Esophagus muscularis mucosa (tissue), 4 donors: ENCODE measurements around the gene ANXA5. TPM values are rescaled to one million over a fixed set of nuclear protein-coding genes. Genes with fewer than 3 reads are reported as not detected.

ENCODE experiments used
- DNase-seq: peaks from one replicate; pipeline ENCODE4 v3.0.0-alpha.2; 2017; ENCODE audit errors: extremely low spot score
- H3K27ac ChIP-seq, 4 donors: fragments of 200-600 bp; sonication (generic); replicated peaks in 1 of 4; 1 replicate in 3 of 4; 2 replicates in 1 of 4; pipeline ENCODE4 v1.5.1; 2016 to 2019; ENCODE audit warnings: mild to moderate bottlenecking in 1 of 4
- H3K27me3 ChIP-seq, 4 donors: fragments of 200-600 bp; sonication (generic); one replicate each; pipeline versions ENCODE4 v1.5.1 to v1.6.0; 2016 to 2019
- H3K36me3 ChIP-seq, 4 donors: fragments of 200-600 bp; sonication (generic); one replicate each; pipeline ENCODE4 v1.5.1; 2016 to 2019
- H3K4me1 ChIP-seq, 4 donors: fragments of 200-600 bp; sonication (generic); one replicate each; pipeline ENCODE4 v1.5.1; 2016 to 2019
- H3K4me3 ChIP-seq, 4 donors: fragments of 200-600 bp; sonication (generic); 1 replicate in 2 of 4; 2 replicates in 2 of 4; pipeline ENCODE4 v1.5.1; 2016 to 2019; ENCODE audit warnings: mild to moderate bottlenecking in 4 of 4, moderate library complexity in 1 of 4
- H3K9me3 ChIP-seq, 4 donors: fragments of 200-600 bp; sonication (generic); 1 replicate in 3 of 4; 2 replicates in 1 of 4; pipeline ENCODE4 v1.5.1; 2016 to 2019
- EP300 ChIP-seq: sonication (generic); formaldehyde crosslinking; IDR thresholded peaks from one replicate; pipeline ENCODE4 v1.6.1; 2017; ENCODE audit warnings: antibody characterized with exemption
- POLR2A ChIP-seq: fragments of 450-650 bp; IDR thresholded peaks from one replicate; pipeline ENCODE4 v1.6.1; 2017; ENCODE audit warnings: antibody characterized with exemption, moderate library complexity, mild to moderate bottlenecking, low read depth
- POLR2AphosphoS5 ChIP-seq, 2 donors: sonication (generic); formaldehyde crosslinking; IDR thresholded peaks; one replicate each; pipeline ENCODE4 v1.6.1; 2017; ENCODE audit warnings: antibody characterized with exemption in 2 of 2
- WGBS: methylation state at CpG from one replicate; pipeline ENCODE4 v1.1.5; 2018; 5-methylcytosine and 5-hydroxymethylcytosine counted together
- intact Hi-C: fragments of 100-400 bp; cut with DNase I; formaldehyde crosslinking; loops from one replicate; pipeline ENCODE4 v1.15.1; 2023
- total RNA-seq, 4 donors: library from RNA; depleted of rRNA; stranded (reverse); fragments of >200 nt; gene quantifications; one replicate each; pipeline versions ENCODE4 v1.1.0 to v1.2.1, GENCODE V29; 2016
- TF ChIP-seq, protein P1 (sequence below), 3 experiments: fragments of 200-600 bp in 2 of 3; fragments of 450-650 bp in 1 of 3; sonication (generic) in 2 of 3; IDR thresholded peaks; one replicate each; pipeline ENCODE4 v1.5.1; 2017 to 2019; ENCODE audit warnings: antibody characterized with exemption in 3 of 3, mild to moderate bottlenecking in 2 of 3, moderate library complexity in 1 of 3

Gene ANXA5
- total RNA-seq, 4 donors from 2014 or later = 242 to 338 (median 270) TPM

DNA sequence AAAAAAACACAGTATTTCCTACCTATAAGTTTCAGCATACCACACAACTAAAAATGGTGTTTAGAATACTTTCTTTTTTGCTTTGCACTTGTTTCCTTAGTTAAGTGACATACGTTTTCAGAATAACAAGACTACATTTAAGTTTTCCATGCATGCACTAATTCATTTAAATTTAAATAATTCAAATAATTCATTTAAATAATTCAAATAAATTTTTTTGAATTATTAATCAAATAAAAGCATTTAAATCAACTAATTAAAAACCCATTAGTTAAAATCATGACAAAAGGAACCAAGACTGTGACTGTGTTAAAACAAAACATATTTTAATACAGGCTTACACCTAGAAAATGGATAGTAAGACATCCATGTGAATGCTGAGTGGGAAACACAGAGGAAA is 12.8 kb downstream of the ANXA5 start:
- WGBS = 79% methylated on average over 1 of the region's 1 CpG
- Histone ChIP-seq H3K4me1 (peaks cover 11 to 23% (median 16%) of the 10 kb centered on the region in 4 donors), H3K27ac (no peak overlapping the region), H3K9me3 (no peaks in the 10 kb centered on the region), H3K36me3 (peaks cover 40 to 81% (median 58%) of the 10 kb centered on the region in 4 donors), H3K27me3 (no peaks in the 10 kb centered on the region), H3K4me3 (no peak overlapping the region)
- intact Hi-C loops = no loop called here
- no peak for DNase-seq
- no peak for TF ChIP-seq EP300
- TF ChIP-seq POLR2A = no peak
- TF ChIP-seq, protein P1, sequence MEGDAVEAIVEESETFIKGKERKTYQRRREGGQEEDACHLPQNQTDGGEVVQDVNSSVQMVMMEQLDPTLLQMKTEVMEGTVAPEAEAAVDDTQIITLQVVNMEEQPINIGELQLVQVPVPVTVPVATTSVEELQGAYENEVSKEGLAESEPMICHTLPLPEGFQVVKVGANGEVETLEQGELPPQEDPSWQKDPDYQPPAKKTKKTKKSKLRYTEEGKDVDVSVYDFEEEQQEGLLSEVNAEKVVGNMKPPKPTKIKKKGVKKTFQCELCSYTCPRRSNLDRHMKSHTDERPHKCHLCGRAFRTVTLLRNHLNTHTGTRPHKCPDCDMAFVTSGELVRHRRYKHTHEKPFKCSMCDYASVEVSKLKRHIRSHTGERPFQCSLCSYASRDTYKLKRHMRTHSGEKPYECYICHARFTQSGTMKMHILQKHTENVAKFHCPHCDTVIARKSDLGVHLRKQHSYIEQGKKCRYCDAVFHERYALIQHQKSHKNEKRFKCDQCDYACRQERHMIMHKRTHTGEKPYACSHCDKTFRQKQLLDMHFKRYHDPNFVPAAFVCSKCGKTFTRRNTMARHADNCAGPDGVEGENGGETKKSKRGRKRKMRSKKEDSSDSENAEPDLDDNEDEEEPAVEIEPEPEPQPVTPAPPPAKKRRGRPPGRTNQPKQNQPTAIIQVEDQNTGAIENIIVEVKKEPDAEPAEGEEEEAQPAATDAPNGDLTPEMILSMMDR (IDR thresholded peaks at IDR 0.05) = no peak
- no peak for TF ChIP-seq POLR2AphosphoS5 (IDR thresholded peaks at IDR 0.05)

DNA sequence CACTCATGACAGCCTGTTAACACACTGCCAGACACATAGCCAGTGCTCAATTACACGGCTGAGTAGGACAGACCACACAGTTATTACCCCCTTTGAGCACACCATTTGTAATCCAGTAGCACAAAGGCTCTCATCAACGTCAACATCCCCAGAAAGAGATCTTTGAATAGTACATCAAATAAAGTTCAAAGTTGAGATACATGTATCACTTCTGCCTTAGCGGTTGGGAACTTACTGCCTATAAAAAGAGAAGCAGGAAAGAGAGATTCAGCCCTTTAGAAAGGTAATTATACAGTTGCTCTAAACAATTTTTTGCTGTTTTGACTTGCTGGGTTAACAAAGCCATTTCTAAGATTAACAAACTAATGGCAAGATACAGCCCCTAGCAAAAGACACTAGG is 16.2 kb downstream of the ANXA5 start:
- Histone ChIP-seq H3K9me3 (no peaks in the 10 kb centered on the region), H3K4me3 (no peak overlapping the region), H3K36me3 (peaks cover 61 to 99% (median 82%) of the 10 kb centered on the region in 4 donors), H3K4me1 (no peaks in the 10 kb centered on the region), H3K27ac (no peak overlapping the region), H3K27me3 (no peaks in the 10 kb centered on the region)
- intact Hi-C loops = no loop called here
- TF ChIP-seq POLR2AphosphoS5 (IDR thresholded peaks at IDR 0.05) (no peak), POLR2A (no peak), EP300 (no peak)
- TF ChIP-seq, protein P1 (IDR thresholded peaks at IDR 0.05) = no peak
- 83% methylated on average over 3 of the region's 3 CpGs for WGBS
- DNase-seq = no peak

DNA sequence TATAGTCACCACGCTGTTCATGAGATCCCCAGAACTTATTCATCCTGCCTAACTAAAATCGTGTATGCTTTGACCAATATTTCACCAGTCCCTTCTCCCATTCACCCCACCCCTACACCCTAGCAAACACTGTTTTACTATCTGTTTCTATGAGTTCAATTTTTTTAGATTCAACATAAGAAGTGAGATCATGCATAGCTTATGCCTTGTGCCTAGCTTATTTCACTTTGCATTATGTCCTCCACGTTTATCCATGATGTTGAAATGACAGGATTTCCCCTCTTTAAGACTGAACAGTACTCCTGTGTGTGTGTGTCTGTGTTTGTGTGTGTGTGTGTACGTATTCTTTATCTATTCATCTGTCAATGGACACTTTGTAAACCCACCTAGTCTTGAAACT is 16.8 kb downstream of the ANXA5 start:
- Histone ChIP-seq H3K36me3 (peaks cover 55 to 98% (median 83%) of the 10 kb centered on the region in 4 donors), H3K27me3 (no peaks in the 10 kb centered on the region), H3K4me1 (no peaks in the 10 kb centered on the region), H3K27ac (no peak overlapping the region), H3K4me3 (no peak overlapping the region), H3K9me3 (no peaks in the 10 kb centered on the region)
- DNase-seq = no peak
- TF ChIP-seq, protein P1 (IDR thresholded peaks at IDR 0.05) = no peak
- TF ChIP-seq POLR2AphosphoS5 (IDR thresholded peaks at IDR 0.05) = no peak
- no peak for TF ChIP-seq EP300
- no peak for TF ChIP-seq POLR2A
- intact Hi-C loops = no loop called here
- 79% methylated on average over 4 of the region's 4 CpGs for WGBS

DNA sequence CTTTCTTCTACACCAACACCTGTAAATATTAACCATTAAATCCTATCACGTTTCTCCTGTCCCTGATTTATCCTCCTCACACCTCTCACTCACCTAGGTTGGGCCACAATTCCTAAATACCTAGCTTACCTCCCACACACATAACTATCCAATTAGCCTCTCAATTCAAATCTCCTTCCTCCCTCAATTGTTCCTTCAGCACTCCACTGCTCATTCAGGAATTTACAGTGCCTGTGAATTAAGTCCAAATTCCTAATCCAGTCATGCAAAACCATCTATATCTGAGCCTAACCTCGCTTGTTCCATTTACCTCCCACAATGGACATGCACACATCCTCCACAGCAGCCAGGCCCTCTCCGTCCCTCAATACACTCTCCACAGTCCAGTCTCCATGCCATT is 17.5 kb downstream of the ANXA5 start:
- H3K36me3 ChIP-seq = peaks cover 55 to 97% (median 82%) of the 10 kb centered on the region in 4 donors
- intact Hi-C loops = no loop called here

More for the DNA sequence above, 17.5 kb downstream of the ANXA5 start:
- Histone ChIP-seq H3K4me1 (no peaks in the 10 kb centered on the region), H3K27ac (no peak overlapping the region), H3K9me3 (no peaks in the 10 kb centered on the region), H3K27me3 (no peaks in the 10 kb centered on the region), H3K4me3 (no peak overlapping the region)
- 94% methylated on average over 2 of the region's 3 CpGs for WGBS
- no peak for DNase-seq
- TF ChIP-seq EP300 = no peak
- TF ChIP-seq POLR2AphosphoS5 (IDR thresholded peaks at IDR 0.05) = no peak
- no peak for TF ChIP-seq POLR2A
- TF ChIP-seq, protein P1 (IDR thresholded peaks at IDR 0.05) = no peak
